ENCODE results near the gene AHCYL1. TPM values are rescaled to one million over a fixed set of nuclear protein-coding genes. Genes with fewer than 3 reads are reported as not detected.
"Not testable (repeated sequence)": the region's sequence is repeated elsewhere in the genome, so short reads cannot be mapped to it uniquely, and the experiment has no call there.

Gene AHCYL1
- total and polyA plus RNA-seq, 2 of the 8 experiments (the other 6 are each of a cell fraction or from before 2014, with no cell fraction given): 64.5 to 95.9 TPM

DNA sequence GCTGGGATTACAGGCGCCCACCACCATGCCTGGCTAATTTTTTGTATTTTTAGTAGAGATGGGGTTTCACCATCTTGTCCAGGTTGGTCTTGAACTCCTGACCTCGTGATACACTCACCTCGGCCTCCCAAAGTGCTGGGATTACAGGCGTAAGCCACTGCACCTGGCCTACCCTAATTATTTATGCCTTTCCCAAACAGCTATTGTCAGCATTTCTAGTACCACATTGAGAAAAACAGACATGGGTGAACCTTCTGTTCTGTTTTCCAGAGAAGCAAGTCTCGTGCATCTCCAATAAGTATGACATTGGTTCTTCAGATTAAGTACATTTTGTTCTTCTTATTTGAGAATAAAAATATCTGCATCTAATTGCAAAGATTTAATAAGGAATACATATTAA, 33.1 kb upstream of the AHCYL1 start:
- H2BK20ac ChIP-seq (ENCODE audit: low read length); H3K4ac ChIP-seq (replicated peaks; ENCODE audit: insufficient read length, low read depth, low read length); FAIRE-seq; DNase-seq (ENCODE audit: low read depth in 1 of 2, low spot score in 2 of 2); H2BK120ac ChIP-seq (replicated peaks; ENCODE audit: low read depth, low read length); H4K8ac ChIP-seq (ENCODE audit: extremely low read depth, insufficient read depth, low read length); H4K20me1 ChIP-seq (replicated peaks in 1 of 2; ENCODE audit: control insufficient read depth in 1 of 2, insufficient read depth in 2 of 2, low read length in 2 of 2); H3K4me3 ChIP-seq (ENCODE audit: extremely low read depth in 1 of 4, insufficient read depth in 2 of 4, low read depth in 3 of 4, low read length in 4 of 4); H2BK5ac ChIP-seq (ENCODE audit: low read depth, low read length); H3K36me3 ChIP-seq (ENCODE audit: control insufficient read depth in 2 of 4, insufficient read depth in 4 of 4, low read length in 3 of 4); H2BK12ac ChIP-seq (ENCODE audit: low read depth, low read length); H3K4me2 ChIP-seq (ENCODE audit: insufficient read depth in 1 of 2, low read depth in 2 of 2, low read length in 2 of 2); H3K56ac ChIP-seq (replicated peaks; ENCODE audit: insufficient read length, low read depth, low read length); H4K5ac ChIP-seq (ENCODE audit: insufficient read length, low read depth, low read length); H3K79me1 ChIP-seq (ENCODE audit: low read depth, low read length); H4K91ac ChIP-seq (replicated peaks; ENCODE audit: insufficient read length, low read length); H3K4me1 ChIP-seq (replicated peaks in 1 of 4; ENCODE audit: control insufficient read depth in 3 of 4, insufficient read depth in 4 of 4, low read length in 3 of 4); H2AFZ ChIP-seq (ENCODE audit: low read length); H3K18ac ChIP-seq (ENCODE audit: extremely low read depth, low read length); POLR2A ChIA-PET (ENCODE audit: partially characterized antibody); H3K27ac ChIP-seq (ENCODE audit: low read depth, low read length); H3K23me2 ChIP-seq (ENCODE audit: low read depth, low read length); H3K9ac ChIP-seq (replicated peaks in 1 of 4; ENCODE audit: extremely low read depth in 1 of 4, low read depth in 3 of 4, low read length in 3 of 4); H3K79me2 ChIP-seq (ENCODE audit: control insufficient read depth in 1 of 2, insufficient read depth in 2 of 2, low read length in 2 of 2); H3K23ac ChIP-seq (ENCODE audit: insufficient read length); H2AK5ac ChIP-seq (ENCODE audit: low read depth, low read length); H3K9me3 ChIP-seq (ENCODE audit: insufficient read depth in 2 of 2, low read depth in 1 of 2, low read length in 1 of 2); H3K27me3 ChIP-seq (replicated peaks in 1 of 4; ENCODE audit: control insufficient read depth in 3 of 4, extremely low read depth in 1 of 4, insufficient read depth in 3 of 4, low read length in 3 of 4); H2BK15ac ChIP-seq (ENCODE audit: low read length); H3K14ac ChIP-seq (ENCODE audit: insufficient read length): not testable (repeated sequence)
- WGBS, 2 experiments (ENCODE audit: extremely low coverage in 1 of 2, insufficient coverage in 1 of 2, insufficient read length in 1 of 2, insufficient replicate concordance in 2 of 2, low coverage in 1 of 2, low lambda C conversion rate in 2 of 2, missing lambda C conversion rate in 1 of 2): 97% methylated on average over 5 of the region's 5 CpGs; no CpG with 5 or more reads in 1 of the 2 experiments
- CTCF ChIA-PET (ENCODE audit: partially characterized antibody): interaction anchor here (0.8 kb wide), 1 partner anchor 28 kb away, joined by 3 read pairs; no protein-coding TSS in a partner anchor

Data from H1 (cell line).